Endodermal cell (in vitro differentiated cells): ENCODE data around the gene PRKRA. TPM values are rescaled to one million over a fixed set of nuclear protein-coding genes. Genes with fewer than 3 reads are reported as not detected.
A peak's percentile ranks its signal among the peaks of the same experiment; 100 is the strongest.

Experiments used
- DNase-seq: peaks from one replicate; pipeline ENCODE4 v3.0.0-alpha.2; 2017
- H3K27ac ChIP-seq: 2 replicates; pipeline ENCODE4 v1.5.1; 2013; ENCODE audit warnings: mild to moderate bottlenecking, low read depth, low read length, moderate library complexity
- H3K27me3 ChIP-seq: 2 replicates; pipeline ENCODE4 v1.6.1; 2013; ENCODE audit warnings: mild to moderate bottlenecking, low read length, moderate library complexity; ENCODE audit not compliant: insufficient read depth, control insufficient read depth, poor library complexity, severe bottlenecking
- H3K36me3 ChIP-seq: 2 replicates; pipeline ENCODE4 v1.7.0; 2013; ENCODE audit warnings: mild to moderate bottlenecking, low read length, moderate library complexity; ENCODE audit not compliant: control insufficient read depth, insufficient read depth
- H3K4me1 ChIP-seq: one replicate; pipeline ENCODE4 v1.7.0; 2013; ENCODE audit warnings: low read length; ENCODE audit not compliant: control insufficient read depth, insufficient read depth
- H3K4me3 ChIP-seq: 2 replicates; pipeline ENCODE4 v1.5.1; 2013; ENCODE audit warnings: mild to moderate bottlenecking, low read length, moderate library complexity
- H3K9ac ChIP-seq: 2 replicates; pipeline ENCODE4 v1.6.1; 2013; ENCODE audit warnings: mild to moderate bottlenecking, low read length, moderate library complexity; ENCODE audit not compliant: poor library complexity, severe bottlenecking; ENCODE audit errors: extremely low read depth
- H3K9me3 ChIP-seq: 2 replicates; pipeline ENCODE4 v1.6.1; 2013; ENCODE audit warnings: mild to moderate bottlenecking, low read length, moderate library complexity; ENCODE audit not compliant: control insufficient read depth
- H3K27ac Mint-ChIP-seq: 2 replicates; pipeline ENCODE4 v1.8.0; 2020; ENCODE audit warnings: mixed read lengths
- H3K27me3 Mint-ChIP-seq: 2 replicates; pipeline ENCODE4 v1.8.0; 2021; ENCODE audit warnings: mild to moderate bottlenecking, mixed read lengths; ENCODE audit not compliant: insufficient read depth
- H3K36me3 Mint-ChIP-seq: 2 replicates; pipeline ENCODE4 v1.8.0; 2020; ENCODE audit warnings: low read depth, mixed read lengths
- H3K4me1 Mint-ChIP-seq: 2 replicates; pipeline ENCODE4 v1.8.0; 2020; ENCODE audit warnings: mixed read lengths
- H3K4me3 Mint-ChIP-seq: 2 replicates; pipeline ENCODE4 v1.8.0; 2020; ENCODE audit warnings: mild to moderate bottlenecking, moderate library complexity, mixed read lengths
- H3K9me3 Mint-ChIP-seq: 2 replicates; pipeline ENCODE4 v1.8.0; 2020; ENCODE audit warnings: mild to moderate bottlenecking, mixed read lengths
- WGBS, 2 experiments: methylation state at CpG; one replicate each; pipeline versions ENCODE4 v1.1.5 to v1.1.7; 2013; ENCODE audit warnings: missing lambda C conversion rate in 2 of 2, mixed read lengths in 1 of 2; ENCODE audit not compliant: insufficient coverage in 1 of 2, insufficient read length in 1 of 2; 5-methylcytosine and 5-hydroxymethylcytosine counted together
- total RNA-seq, 2 donors: library from RNA; stranded (reverse); fragmentation: NEBNext Ultra II Directional in 1 of 2; extraction: Animal tissue kit (Norgen Biotek cat#: 25700) in 1 of 2; gene quantifications; 2 replicates in 1 of 2; 3 replicates in 1 of 2; pipeline ENCODE4 v1.2.1, GENCODE V29; 2021
- TF ChIP-seq, protein P1 (sequence below): fragments of 200-600 bp; sonication (generic); conservative IDR thresholded peaks from 2 replicates; pipeline ENCODE4 v1.5.0; 2021; ENCODE audit warnings: antibody characterized with exemption, mild to moderate bottlenecking

The PRKRA gene
- total RNA-seq, 2 donors from 2014 or later = 66.4 to 74.4 TPM

DNA sequence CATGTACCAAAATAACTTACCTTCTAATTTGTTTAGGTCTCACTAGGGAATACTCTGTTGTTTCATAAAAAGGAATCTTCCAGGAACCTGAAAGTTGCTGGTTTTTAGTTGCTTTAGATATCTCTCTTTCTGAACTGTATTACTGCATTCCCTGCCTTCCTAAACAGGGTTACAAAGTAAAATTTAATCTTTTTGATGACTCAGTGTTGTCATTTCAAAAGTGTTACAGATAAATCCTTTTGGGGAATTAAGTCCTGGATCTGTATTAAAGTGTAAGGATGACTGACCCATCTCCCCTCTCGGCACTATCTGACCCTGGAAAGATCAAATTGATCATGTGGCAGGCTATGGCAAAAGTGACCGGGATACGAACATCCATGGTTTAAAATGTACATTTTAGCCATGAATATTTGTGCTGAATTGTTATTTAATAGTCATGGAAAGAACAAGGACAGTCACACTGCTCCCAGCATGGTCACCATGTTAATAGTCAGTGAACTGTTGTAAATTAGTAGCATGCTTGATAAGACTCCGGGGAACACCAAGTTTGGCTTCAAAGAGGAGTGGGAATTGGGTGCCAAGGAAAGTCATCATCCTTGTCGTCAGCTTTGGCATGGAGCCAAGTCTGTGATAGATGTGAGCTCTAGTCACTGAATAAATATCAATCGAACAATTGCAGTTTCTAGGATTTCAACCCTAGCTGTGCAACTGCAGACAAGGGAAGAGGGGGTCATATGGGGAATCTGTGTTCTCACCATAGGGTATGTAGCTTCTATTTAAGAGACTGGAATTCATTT lies 33.5 kb upstream of the PRKRA start:
- Mint-ChIP-seq H3K9me3 (no peaks in the 10 kb centered on the region), H3K4me1 (peaks cover 25% of the 10 kb centered on the region), H3K27ac (no peak overlapping the region), H3K4me3 (no peak overlapping the region), H3K27me3 (no peaks in the 10 kb centered on the region), H3K36me3 (peaks cover 13% of the 10 kb centered on the region)
- peaks cover 3% of the 10 kb centered on the region for H3K4me1 ChIP-seq
- DNase-seq = no peak
- peaks cover 3% of the 10 kb centered on the region for H3K36me3 ChIP-seq
- H3K9me3 ChIP-seq = no peaks in the 10 kb centered on the region
- no peaks in the 10 kb centered on the region for H3K27me3 ChIP-seq
- 89 to 96% methylated on average over 5 to 6 of the region's 6 CpGs for WGBS, 2 experiments
- H3K9ac ChIP-seq = no peak overlapping the region
- no peak overlapping the region for H3K4me3 ChIP-seq
- TF ChIP-seq, protein P1, sequence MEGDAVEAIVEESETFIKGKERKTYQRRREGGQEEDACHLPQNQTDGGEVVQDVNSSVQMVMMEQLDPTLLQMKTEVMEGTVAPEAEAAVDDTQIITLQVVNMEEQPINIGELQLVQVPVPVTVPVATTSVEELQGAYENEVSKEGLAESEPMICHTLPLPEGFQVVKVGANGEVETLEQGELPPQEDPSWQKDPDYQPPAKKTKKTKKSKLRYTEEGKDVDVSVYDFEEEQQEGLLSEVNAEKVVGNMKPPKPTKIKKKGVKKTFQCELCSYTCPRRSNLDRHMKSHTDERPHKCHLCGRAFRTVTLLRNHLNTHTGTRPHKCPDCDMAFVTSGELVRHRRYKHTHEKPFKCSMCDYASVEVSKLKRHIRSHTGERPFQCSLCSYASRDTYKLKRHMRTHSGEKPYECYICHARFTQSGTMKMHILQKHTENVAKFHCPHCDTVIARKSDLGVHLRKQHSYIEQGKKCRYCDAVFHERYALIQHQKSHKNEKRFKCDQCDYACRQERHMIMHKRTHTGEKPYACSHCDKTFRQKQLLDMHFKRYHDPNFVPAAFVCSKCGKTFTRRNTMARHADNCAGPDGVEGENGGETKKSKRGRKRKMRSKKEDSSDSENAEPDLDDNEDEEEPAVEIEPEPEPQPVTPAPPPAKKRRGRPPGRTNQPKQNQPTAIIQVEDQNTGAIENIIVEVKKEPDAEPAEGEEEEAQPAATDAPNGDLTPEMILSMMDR = no peak
- H3K27ac ChIP-seq = no peak overlapping the region

DNA sequence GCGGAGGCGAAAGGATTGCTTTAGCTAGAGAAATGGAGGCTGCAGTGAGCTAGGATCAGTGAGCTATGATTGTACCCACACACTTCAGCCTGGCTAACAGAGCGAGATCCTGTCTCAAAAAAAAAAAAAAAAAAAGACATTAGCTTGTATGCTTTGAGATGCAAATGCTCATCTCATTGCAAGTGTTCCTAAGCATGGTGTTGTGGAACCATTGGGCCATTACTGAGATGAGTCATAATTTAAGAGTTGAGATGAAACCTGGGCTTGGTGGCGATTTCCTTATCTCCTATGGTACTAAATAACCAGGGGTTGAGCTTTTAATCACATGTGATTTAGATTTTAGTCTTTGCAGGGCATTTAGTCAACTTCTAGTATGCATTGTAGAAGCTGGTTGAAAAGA lies 31.5 kb upstream of the PRKRA start:
- peaks cover 3% of the 10 kb centered on the region for H3K27me3 Mint-ChIP-seq
- Histone ChIP-seq H3K9me3 (no peaks in the 10 kb centered on the region), H3K27me3 (no peaks in the 10 kb centered on the region), H3K9ac (no peak overlapping the region), H3K4me3 (peak overlapping the region; percentile 30), H3K27ac (no peak overlapping the region), H3K4me1 (peaks cover 3% of the 10 kb centered on the region), H3K36me3 (no peaks in the 10 kb centered on the region)
- WGBS, 2 experiments = 81 to 90% methylated on average over 2 to 4 of the region's 4 CpGs
- TF ChIP-seq, protein P1 = no peak
- no peak overlapping the region for H3K27ac Mint-ChIP-seq
- peaks cover 7% of the 10 kb centered on the region for H3K36me3 Mint-ChIP-seq
- DNase-seq = no peak
- H3K4me1 Mint-ChIP-seq = peaks cover 25% of the 10 kb centered on the region
- no peaks in the 10 kb centered on the region for H3K9me3 Mint-ChIP-seq
- H3K4me3 Mint-ChIP-seq = no peak overlapping the region

DNA sequence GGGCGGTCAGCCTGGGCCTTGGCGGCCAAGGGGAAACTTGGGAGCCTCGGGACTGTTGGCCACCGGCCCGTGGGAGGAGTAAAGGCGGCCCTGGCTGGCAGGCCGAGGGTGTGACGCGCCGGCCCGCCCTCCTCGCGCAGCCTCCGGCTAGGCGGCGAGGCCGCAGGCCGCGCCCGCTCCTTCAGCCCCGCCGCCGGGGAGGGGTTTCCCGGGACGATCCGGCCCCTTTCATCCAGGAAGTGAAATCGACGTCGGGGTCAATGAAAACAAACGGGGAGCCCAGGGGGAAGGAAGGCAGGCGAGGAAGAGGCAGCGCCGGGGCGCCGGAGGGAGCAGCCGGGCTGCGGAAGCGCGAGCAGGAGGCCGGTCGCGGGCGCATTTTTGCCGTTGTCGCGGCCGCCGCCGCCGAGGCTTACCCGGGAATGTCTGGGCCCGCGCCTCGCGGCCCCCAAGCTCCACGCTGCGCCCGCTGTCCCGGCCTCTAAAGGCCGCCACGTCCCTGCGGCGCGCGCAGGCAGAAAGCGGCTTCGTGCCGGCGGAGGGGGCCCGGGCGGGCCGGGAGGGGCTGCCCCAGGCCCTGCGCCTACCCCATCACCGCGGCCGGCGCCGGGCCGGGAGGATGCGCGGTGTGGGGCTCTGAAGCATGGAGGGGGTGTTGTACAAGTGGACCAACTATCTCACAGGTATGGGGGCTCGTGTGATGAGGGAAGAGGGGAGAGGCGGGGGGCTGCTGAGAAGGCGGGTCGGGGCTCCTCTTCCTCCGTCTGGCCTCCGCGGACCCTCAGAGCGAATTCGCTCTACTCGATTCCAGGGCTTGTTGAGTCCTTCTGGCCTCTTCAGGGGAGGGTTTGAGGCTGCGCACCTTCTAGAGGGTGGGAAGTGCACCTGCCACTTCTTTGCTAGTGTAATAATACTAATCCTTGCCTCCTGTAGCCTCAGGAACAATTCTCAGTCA lies 29.5 kb upstream of the PRKRA start, which contains the start of gene PLEKHA3:
Gene PLEKHA3, plus strand, starts transcription at position 231 of the 955 bp plus-strand sequence. Its CDS starts 413 bp downstream, at position 644.
- 0 to 1% methylated on average over 24 to 92 of the region's 92 CpGs for WGBS, 2 experiments

More for the DNA sequence above, 29.5 kb upstream of the PRKRA start, which contains the start of gene PLEKHA3:
- peaks cover 3% of the 10 kb centered on the region for H3K27me3 Mint-ChIP-seq
- Histone ChIP-seq H3K9ac (peak within 1 kb of the TSS; percentile 48), H3K27me3 (no peaks in the 10 kb centered on the region), H3K36me3 (no peaks in the 10 kb centered on the region), H3K9me3 (no peaks in the 10 kb centered on the region), H3K4me1 (peaks cover 3% of the 10 kb centered on the region), H3K4me3 (peak within 1 kb of the TSS; percentile 84), H3K27ac (peak within 1 kb of the TSS; percentile 71)
- peak within 1 kb of the TSS; percentile 87 for H3K4me3 Mint-ChIP-seq
- H3K36me3 Mint-ChIP-seq = no peaks in the 10 kb centered on the region
- H3K9me3 Mint-ChIP-seq = no peaks in the 10 kb centered on the region
- H3K27ac Mint-ChIP-seq = peak within 1 kb of the TSS; percentile 93
- peak; percentile 96 for DNase-seq
- peaks cover 25% of the 10 kb centered on the region for H3K4me1 Mint-ChIP-seq
- TF ChIP-seq, protein P1 = no peak
